ENCODE data around the gene RAN. TPM values are rescaled to one million over a fixed set of nuclear protein-coding genes. Genes with fewer than 3 reads are reported as not detected.
"Not testable (repeated sequence)": the region's sequence is repeated elsewhere in the genome, so short reads cannot be mapped to it uniquely, and the experiment has no call there.

Gene RAN
- total RNA-seq, 1 donor from 2014 or later, result 227 TPM

- no peaks in the 10 kb centered on the region for H3K27me3 ChIP-seq (ENCODE audit: control insufficient read depth in 3 of 3, insufficient read depth in 3 of 3, low read length in 3 of 3)
- no peak overlapping the region for H3K27ac ChIP-seq (ENCODE audit: low read depth, low read length)
- H3K9me3 ChIP-seq (ENCODE audit: control insufficient read depth in 3 of 3, low read length in 3 of 3), result no peaks in the 10 kb centered on the region
- no peak overlapping the region for H3K4me3 ChIP-seq (ENCODE audit: low read length in 3 of 3)
- no peak overlapping the region for H3K9ac ChIP-seq (ENCODE audit: low read depth in 1 of 3, low read length in 3 of 3)
- no peaks in the 10 kb centered on the region for H3K36me3 ChIP-seq (ENCODE audit: control insufficient read depth in 3 of 3, insufficient read depth in 3 of 3, low read length in 3 of 3)
- H3K4me1 ChIP-seq (ENCODE audit: control insufficient read depth in 3 of 3, insufficient read depth in 3 of 3, low read length in 3 of 3), result no peaks in the 10 kb centered on the region
Observed at GRCh38 chr12:130904064-130904463, 32.2 kb downstream of the RAN start.

- not testable (repeated sequence) for H3K4me3 ChIP-seq (ENCODE audit: low read length in 3 of 3); H3K27me3 ChIP-seq (ENCODE audit: control insufficient read depth in 3 of 3, insufficient read depth in 3 of 3, low read length in 3 of 3)
Observed at GRCh38 chr12:130904936-130905455, 33.1 kb downstream of the RAN start.

DNA sequence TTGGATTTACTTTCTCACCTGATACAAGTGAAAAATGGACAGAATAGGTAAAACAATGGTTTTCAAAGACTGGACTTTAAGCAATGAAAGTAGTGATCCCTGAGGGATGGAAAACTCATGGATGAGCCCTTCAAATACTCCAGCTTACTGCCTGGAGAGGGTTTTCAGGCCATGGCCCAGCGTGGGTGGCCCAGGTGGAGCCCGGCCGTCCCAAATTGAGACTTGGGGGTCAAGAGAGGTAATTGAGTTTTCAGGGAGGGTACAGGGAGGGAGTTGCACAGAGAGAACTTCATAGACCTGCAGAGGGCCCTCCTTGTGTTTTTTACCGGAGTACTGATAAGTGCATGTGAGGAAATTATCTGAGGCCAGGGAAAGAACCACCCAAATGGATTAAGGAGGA is 37.2 kb downstream of the RAN start:
- Histone ChIP-seq H3K36me3 (ENCODE audit: control insufficient read depth in 3 of 3, insufficient read depth in 3 of 3, low read length in 3 of 3) (no peaks in the 10 kb centered on the region), H3K27ac (ENCODE audit: low read depth, low read length) (no peak overlapping the region)

More at GRCh38 chr12:130904936-130905455, 33.1 kb downstream of the RAN start:
- not testable (repeated sequence) for H3K4me1 ChIP-seq (ENCODE audit: control insufficient read depth in 3 of 3, insufficient read depth in 3 of 3, low read length in 3 of 3); H3K9me3 ChIP-seq (ENCODE audit: control insufficient read depth in 3 of 3, low read length in 3 of 3); H3K36me3 ChIP-seq (ENCODE audit: control insufficient read depth in 3 of 3, insufficient read depth in 3 of 3, low read length in 3 of 3); H3K27ac ChIP-seq (ENCODE audit: low read depth, low read length); H3K9ac ChIP-seq (ENCODE audit: low read depth in 1 of 3, low read length in 3 of 3)

DNA sequence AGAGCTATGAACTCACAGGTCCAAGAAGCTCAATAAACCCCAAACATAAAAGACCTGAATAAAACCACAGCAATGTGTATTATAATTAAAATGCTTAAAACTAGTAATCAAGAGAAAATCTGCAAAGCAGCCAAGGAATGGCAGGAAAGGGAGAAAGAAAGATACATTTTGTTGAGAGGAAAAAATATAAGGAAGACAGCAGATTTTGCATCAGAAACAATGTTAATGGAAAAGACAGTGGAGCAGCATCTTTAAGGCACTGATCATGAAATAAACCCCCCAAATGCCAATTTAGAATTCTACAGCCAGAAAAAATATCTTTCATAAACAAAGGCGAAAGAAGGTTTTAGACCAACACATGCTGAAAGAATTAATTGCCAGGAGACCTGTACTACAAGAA is 39.3 kb downstream of the RAN start:
- Histone ChIP-seq H3K36me3 (ENCODE audit: control insufficient read depth in 3 of 3, insufficient read depth in 3 of 3, low read length in 3 of 3) (no peaks in the 10 kb centered on the region), H3K4me3 (ENCODE audit: low read length in 3 of 3) (no peak overlapping the region), H3K27me3 (ENCODE audit: control insufficient read depth in 3 of 3, insufficient read depth in 3 of 3, low read length in 3 of 3) (peaks cover 0 to 8% (median 7%) of the 10 kb centered on the region in 3 donors), H3K27ac (ENCODE audit: low read depth, low read length) (no peak overlapping the region), H3K9ac (ENCODE audit: low read depth in 1 of 3, low read length in 3 of 3) (no peak overlapping the region), H3K9me3 (ENCODE audit: control insufficient read depth in 3 of 3, low read length in 3 of 3) (no peaks in the 10 kb centered on the region), H3K4me1 (ENCODE audit: control insufficient read depth in 3 of 3, insufficient read depth in 3 of 3, low read length in 3 of 3) (peaks cover 0 to under 1% (median 0%) of the 10 kb centered on the region in 3 donors)

More for the DNA sequence above, 37.2 kb downstream of the RAN start:
- Histone ChIP-seq H3K4me3 (ENCODE audit: low read length in 3 of 3) (no peak overlapping the region), H3K27me3 (ENCODE audit: control insufficient read depth in 3 of 3, insufficient read depth in 3 of 3, low read length in 3 of 3) (no peaks in the 10 kb centered on the region), H3K9me3 (ENCODE audit: control insufficient read depth in 3 of 3, low read length in 3 of 3) (no peaks in the 10 kb centered on the region), H3K4me1 (ENCODE audit: control insufficient read depth in 3 of 3, insufficient read depth in 3 of 3, low read length in 3 of 3) (no peaks in the 10 kb centered on the region), H3K9ac (ENCODE audit: low read depth in 1 of 3, low read length in 3 of 3) (no peak overlapping the region)

DNA sequence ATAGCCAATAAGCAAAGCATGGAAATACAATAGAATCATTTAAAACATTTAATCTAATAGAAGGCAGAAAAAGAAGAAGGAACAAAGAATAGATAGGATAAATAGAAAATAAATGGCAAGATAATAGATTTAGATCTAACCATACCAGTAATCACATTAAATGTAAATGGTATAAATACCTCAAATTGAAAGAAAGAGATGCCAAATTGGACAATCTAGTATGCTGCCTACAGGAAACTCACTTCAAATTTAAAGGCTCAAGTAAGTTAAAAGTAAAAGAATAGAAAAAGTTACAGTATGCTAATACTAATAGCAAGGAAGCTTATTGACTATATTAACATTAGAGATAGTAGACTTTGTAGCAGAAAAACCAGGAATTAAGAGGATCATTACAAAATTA is 40.1 kb downstream of the RAN start:
- H3K9me3 ChIP-seq (ENCODE audit: control insufficient read depth in 3 of 3, low read length in 3 of 3), result no peaks in the 10 kb centered on the region
- no peak overlapping the region for H3K27ac ChIP-seq (ENCODE audit: low read depth, low read length)
- H3K4me1 ChIP-seq (ENCODE audit: control insufficient read depth in 3 of 3, insufficient read depth in 3 of 3, low read length in 3 of 3), result peaks cover 0 to 6% (median 0%) of the 10 kb centered on the region in 3 donors
- no peak overlapping the region for H3K9ac ChIP-seq (ENCODE audit: low read depth in 1 of 3, low read length in 3 of 3)
- peaks cover 0 to 15% (median 12%) of the 10 kb centered on the region in 3 donors for H3K27me3 ChIP-seq (ENCODE audit: control insufficient read depth in 3 of 3, insufficient read depth in 3 of 3, low read length in 3 of 3)
- H3K36me3 ChIP-seq (ENCODE audit: control insufficient read depth in 3 of 3, insufficient read depth in 3 of 3, low read length in 3 of 3), result no peaks in the 10 kb centered on the region
- no peak overlapping the region for H3K4me3 ChIP-seq (ENCODE audit: low read length in 3 of 3)

GRCh38 chr12:130916241-130916911 is 44.5 kb downstream of the RAN start:
- H3K27ac ChIP-seq (ENCODE audit: low read depth, low read length), result no peak overlapping the region
- H3K4me1 ChIP-seq (ENCODE audit: control insufficient read depth in 3 of 3, insufficient read depth in 3 of 3, low read length in 3 of 3), result peaks cover 0 to 6% (median 0%) of the 10 kb centered on the region in 3 donors
- H3K9me3 ChIP-seq (ENCODE audit: control insufficient read depth in 3 of 3, low read length in 3 of 3), result no peaks in the 10 kb centered on the region
- H3K27me3 ChIP-seq (ENCODE audit: control insufficient read depth in 3 of 3, insufficient read depth in 3 of 3, low read length in 3 of 3), result peaks cover 4 to 33% (median 29%) of the 10 kb centered on the region in 3 donors
- no peaks in the 10 kb centered on the region for H3K36me3 ChIP-seq (ENCODE audit: control insufficient read depth in 3 of 3, insufficient read depth in 3 of 3, low read length in 3 of 3)
- H3K4me3 ChIP-seq (ENCODE audit: low read length in 3 of 3), result peak overlapping the region in 2 of 3 donors; percentile 52 to 55
- H3K9ac ChIP-seq (ENCODE audit: low read depth in 1 of 3, low read length in 3 of 3), result no peak overlapping the region

DNA sequence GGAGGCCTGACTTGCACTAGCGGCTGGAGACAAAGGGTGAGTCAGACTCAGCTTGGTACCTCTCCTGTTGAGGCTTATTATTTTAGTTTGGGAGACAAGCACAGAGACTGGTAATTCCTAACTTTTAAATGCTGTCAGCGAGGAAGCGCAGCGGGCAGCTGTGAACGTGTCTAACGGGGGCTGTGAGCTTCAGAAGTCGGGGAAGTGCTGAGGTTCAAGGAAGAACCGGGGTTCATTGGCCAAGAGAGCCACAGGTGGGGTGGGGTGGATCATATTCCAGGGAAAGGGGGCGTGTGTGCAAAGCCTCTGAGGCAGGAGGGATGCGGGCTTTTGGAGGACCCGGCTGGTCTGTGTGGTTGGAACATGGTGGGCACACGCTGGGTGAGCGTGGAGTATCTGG is 45.7 kb downstream of the RAN start:
- H3K9me3 ChIP-seq (ENCODE audit: control insufficient read depth in 3 of 3, low read length in 3 of 3), result no peaks in the 10 kb centered on the region
- H3K27ac ChIP-seq (ENCODE audit: low read depth, low read length), result no peak overlapping the region
- no peaks in the 10 kb centered on the region for H3K36me3 ChIP-seq (ENCODE audit: control insufficient read depth in 3 of 3, insufficient read depth in 3 of 3, low read length in 3 of 3)
- no peak overlapping the region for H3K4me3 ChIP-seq (ENCODE audit: low read length in 3 of 3)
- H3K4me1 ChIP-seq (ENCODE audit: control insufficient read depth in 3 of 3, insufficient read depth in 3 of 3, low read length in 3 of 3), result peaks cover 0 to 6% (median 0%) of the 10 kb centered on the region in 3 donors
- H3K27me3 ChIP-seq (ENCODE audit: control insufficient read depth in 3 of 3, insufficient read depth in 3 of 3, low read length in 3 of 3), result peaks cover 4 to 33% (median 29%) of the 10 kb centered on the region in 3 donors
- H3K9ac ChIP-seq (ENCODE audit: low read depth in 1 of 3, low read length in 3 of 3), result no peak overlapping the region

- H3K9me3 ChIP-seq (ENCODE audit: control insufficient read depth in 3 of 3, low read length in 3 of 3), result no peaks in the 10 kb centered on the region
- H3K27me3 ChIP-seq (ENCODE audit: control insufficient read depth in 3 of 3, insufficient read depth in 3 of 3, low read length in 3 of 3), result peaks cover 4 to 33% (median 29%) of the 10 kb centered on the region in 3 donors
- H3K4me1 ChIP-seq (ENCODE audit: control insufficient read depth in 3 of 3, insufficient read depth in 3 of 3, low read length in 3 of 3), result peaks cover 0 to 6% (median 0%) of the 10 kb centered on the region in 3 donors
- H3K36me3 ChIP-seq (ENCODE audit: control insufficient read depth in 3 of 3, insufficient read depth in 3 of 3, low read length in 3 of 3), result no peaks in the 10 kb centered on the region
- H3K9ac ChIP-seq (ENCODE audit: low read depth in 1 of 3, low read length in 3 of 3), result no peak overlapping the region
- no peak overlapping the region for H3K4me3 ChIP-seq (ENCODE audit: low read length in 3 of 3)
- no peak overlapping the region for H3K27ac ChIP-seq (ENCODE audit: low read depth, low read length)
Observed at GRCh38 chr12:130919086-130919485, 47.2 kb downstream of the RAN start.

- Histone ChIP-seq H3K4me1 (ENCODE audit: control insufficient read depth in 3 of 3, insufficient read depth in 3 of 3, low read length in 3 of 3) (peaks cover 0 to 6% (median 0%) of the 10 kb centered on the region in 3 donors), H3K4me3 (ENCODE audit: low read length in 3 of 3) (no peak overlapping the region), H3K27ac (ENCODE audit: low read depth, low read length) (no peak overlapping the region), H3K36me3 (ENCODE audit: control insufficient read depth in 3 of 3, insufficient read depth in 3 of 3, low read length in 3 of 3) (no peaks in the 10 kb centered on the region), H3K9ac (ENCODE audit: low read depth in 1 of 3, low read length in 3 of 3) (no peak overlapping the region), H3K9me3 (ENCODE audit: control insufficient read depth in 3 of 3, low read length in 3 of 3) (no peaks in the 10 kb centered on the region), H3K27me3 (ENCODE audit: control insufficient read depth in 3 of 3, insufficient read depth in 3 of 3, low read length in 3 of 3) (peaks cover 8 to 35% (median 33%) of the 10 kb centered on the region in 3 donors)
Observed at GRCh38 chr12:130920119-130920703, 48.3 kb downstream of the RAN start.

- H3K9me3 ChIP-seq (ENCODE audit: control insufficient read depth in 3 of 3, low read length in 3 of 3), result no peaks in the 10 kb centered on the region
- H3K4me1 ChIP-seq (ENCODE audit: control insufficient read depth in 3 of 3, insufficient read depth in 3 of 3, low read length in 3 of 3), result peaks cover 0 to 6% (median 0%) of the 10 kb centered on the region in 3 donors
- H3K36me3 ChIP-seq (ENCODE audit: control insufficient read depth in 3 of 3, insufficient read depth in 3 of 3, low read length in 3 of 3), result no peaks in the 10 kb centered on the region
- H3K4me3 ChIP-seq (ENCODE audit: low read length in 3 of 3), result no peak overlapping the region
- H3K27me3 ChIP-seq (ENCODE audit: control insufficient read depth in 3 of 3, insufficient read depth in 3 of 3, low read length in 3 of 3), result peaks cover 8 to 32% (median 28%) of the 10 kb centered on the region in 3 donors
- no peak overlapping the region for H3K9ac ChIP-seq (ENCODE audit: low read depth in 1 of 3, low read length in 3 of 3)
- peak overlapping the region; percentile 33 for H3K27ac ChIP-seq (ENCODE audit: low read depth, low read length)
Observed at GRCh38 chr12:130920723-130921381, 49.0 kb downstream of the RAN start.

All from skeletal muscle tissue (tissue), 4 donors.